ENCODE results near the gene PRRC2B.

DNA sequence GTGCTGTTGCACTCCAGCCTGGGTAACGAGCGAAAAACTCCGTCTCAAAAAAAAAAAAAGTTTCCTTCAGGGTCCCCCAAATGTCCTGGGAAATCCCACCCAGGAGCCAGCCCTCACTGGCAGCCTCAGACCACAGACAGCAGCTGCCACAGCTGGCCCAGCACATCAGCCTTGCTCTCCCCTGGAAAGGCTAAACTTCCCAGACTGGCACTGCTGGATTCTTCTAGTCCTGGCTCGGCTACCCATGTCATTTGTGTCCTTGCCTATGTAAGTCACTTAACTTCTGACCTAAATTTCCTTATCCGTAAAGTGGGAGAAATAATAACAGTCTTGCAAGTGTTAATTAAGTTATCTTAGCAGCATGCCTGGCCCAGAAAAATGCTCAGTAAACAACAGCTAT, 8.6 kb upstream of the PRRC2B start:
- TF ChIP-seq, protein P1, sequence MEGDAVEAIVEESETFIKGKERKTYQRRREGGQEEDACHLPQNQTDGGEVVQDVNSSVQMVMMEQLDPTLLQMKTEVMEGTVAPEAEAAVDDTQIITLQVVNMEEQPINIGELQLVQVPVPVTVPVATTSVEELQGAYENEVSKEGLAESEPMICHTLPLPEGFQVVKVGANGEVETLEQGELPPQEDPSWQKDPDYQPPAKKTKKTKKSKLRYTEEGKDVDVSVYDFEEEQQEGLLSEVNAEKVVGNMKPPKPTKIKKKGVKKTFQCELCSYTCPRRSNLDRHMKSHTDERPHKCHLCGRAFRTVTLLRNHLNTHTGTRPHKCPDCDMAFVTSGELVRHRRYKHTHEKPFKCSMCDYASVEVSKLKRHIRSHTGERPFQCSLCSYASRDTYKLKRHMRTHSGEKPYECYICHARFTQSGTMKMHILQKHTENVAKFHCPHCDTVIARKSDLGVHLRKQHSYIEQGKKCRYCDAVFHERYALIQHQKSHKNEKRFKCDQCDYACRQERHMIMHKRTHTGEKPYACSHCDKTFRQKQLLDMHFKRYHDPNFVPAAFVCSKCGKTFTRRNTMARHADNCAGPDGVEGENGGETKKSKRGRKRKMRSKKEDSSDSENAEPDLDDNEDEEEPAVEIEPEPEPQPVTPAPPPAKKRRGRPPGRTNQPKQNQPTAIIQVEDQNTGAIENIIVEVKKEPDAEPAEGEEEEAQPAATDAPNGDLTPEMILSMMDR (IDR thresholded peaks at IDR 0.05), result no peak
- no peak for TF ChIP-seq POLR2A (IDR thresholded peaks at IDR 0.05)

Data from ovary (tissue), 3 donors.